ENCODE data around the gene SPRING1.

- TF ChIP-seq CTCF (IDR thresholded peaks at IDR 0.05) (no peak), POLR2A (IDR thresholded peaks at IDR 0.05) (no peak)
These were observed 46.7 kb downstream of the SPRING1 start for GRCh38 chr12:116691205-116691604.
